Psoas muscle (tissue), 8 donors: ENCODE results near the gene ZCCHC10. TPM values are rescaled to one million over a fixed set of nuclear protein-coding genes. Genes with fewer than 3 reads are reported as not detected.

ENCODE experiments used
- ATAC-seq, 4 donors: fragments of 200-7000 bp; cut with Tn5 transposase; one replicate each; pipeline ENCODE4 v1.9.1; 2020; ENCODE audit warnings: moderate library complexity in 3 of 4, mild to moderate bottlenecking in 2 of 4
- DNase-seq, 2 donors: peaks; one replicate each; pipeline ENCODE4 v3.0.0-alpha.2; 2020
- H3K27ac ChIP-seq: fragments of 200-600 bp; one replicate; pipeline ENCODE4 v1.8.0; 2022
- H3K27me3 ChIP-seq, 3 donors: fragments of 200-600 bp in 1 of 3; one replicate each; pipeline versions ENCODE4 v1.6.1 to v1.8.0; 2013 to 2022; ENCODE audit warnings: low read length in 2 of 3, mild to moderate bottlenecking in 2 of 3, moderate library complexity in 1 of 3; ENCODE audit not compliant: insufficient read depth in 3 of 3
- H3K36me3 ChIP-seq, 2 donors: fragments of 200-600 bp in 1 of 2; one replicate each; pipeline versions ENCODE4 v1.6.1 to v1.8.0; 2013 to 2022; ENCODE audit warnings: low read depth in 1 of 2, mild to moderate bottlenecking in 1 of 2, moderate library complexity in 1 of 2; ENCODE audit not compliant: insufficient read depth in 1 of 2
- H3K4me1 ChIP-seq: fragments of 200-600 bp; one replicate; pipeline ENCODE4 v1.8.0; 2022
- H3K4me3 ChIP-seq: fragments of 200-600 bp; one replicate; pipeline ENCODE4 v1.8.0; 2022; ENCODE audit warnings: mild to moderate bottlenecking
- H3K9me3 ChIP-seq: fragments of 200-600 bp; one replicate; pipeline ENCODE4 v1.8.0; 2022
- CTCF ChIP-seq: fragments of 200-600 bp; IDR thresholded peaks from one replicate; pipeline ENCODE4 v1.8.0; 2022; ENCODE audit warnings: antibody characterized with exemption
- WGBS, 3 donors: extraction: QIAGEN DNeasy Blood & Tissue Kit; methylation state at CpG; one replicate each; pipeline versions ENCODE4 v1.1.6 to v1.1.7; 2013; 5-methylcytosine and 5-hydroxymethylcytosine counted together
- intact Hi-C, 2 donors: fragments of 100-400 bp; cut with DNase I; formaldehyde crosslinking; loops; one replicate each; pipeline versions ENCODE4 v1.11.0 to v1.14.2; 2022
- polyA plus RNA-seq, 3 donors: library from polyadenylated mRNA; stranded (reverse); fragments of 200-250 nt; gene quantifications; one replicate each; pipeline ENCODE4 v1.2.3, GENCODE V29; 2013
- total RNA-seq, 4 donors: library from RNA; stranded (reverse); fragmentation: NEBNext Ultra II Directional in 2 of 4; extraction: Animal tissue kit (Norgen Biotek cat#: 25700) in 2 of 4; gene quantifications; one replicate each; pipeline versions ENCODE4 v1.2.1 to v1.2.4, GENCODE V29; 2021 to 2023
- donor health status: healthy with polysubstance abuse.
- donor health status: DM: no; HTN: no; CAD: no; lungs with moderate emphysema.
- donor health status: Bipolar disorder and iron deficiency.
- donor health status: healthy.
- donor health status: DM: yes; HTN: yes; CAD: no.
- donor health status: DM: no; HTN: no; CAD: no.
- donor health status: DM: no; HTN: no; CAD: no.
- donor health status: DM: yes; HTN: yes; CAD: no.

The ZCCHC10 gene
- total and polyA plus RNA-seq, 7 donors = 13.6 to 32.5 (median 19.8) TPM

GRCh38 chr5:133034064-133034463, 7.7 kb upstream of the ZCCHC10 start:
- intact Hi-C loops = no loop called here
- Histone ChIP-seq H3K4me1 (no peaks in the 10 kb centered on the region), H3K27me3 (no peaks in the 10 kb centered on the region), H3K4me3 (no peak overlapping the region), H3K36me3 (no peaks in the 10 kb centered on the region), H3K9me3 (no peaks in the 10 kb centered on the region), H3K27ac (no peak overlapping the region)
- no peak for TF ChIP-seq CTCF
- ATAC-seq = no peak
- no peak for DNase-seq
- 85 to 87% (median 87%) methylated on average over 11 of the region's 11 CpGs for WGBS, 3 donors

GRCh38 chr5:133032852-133033742, 6.7 kb upstream of the ZCCHC10 start:
- Histone ChIP-seq H3K27ac (no peak overlapping the region), H3K36me3 (no peaks in the 10 kb centered on the region), H3K4me3 (no peak overlapping the region), H3K27me3 (no peaks in the 10 kb centered on the region), H3K9me3 (no peaks in the 10 kb centered on the region), H3K4me1 (no peaks in the 10 kb centered on the region)
- ATAC-seq (no peak), DNase-seq (no peak)
- intact Hi-C loops = no loop called here
- TF ChIP-seq CTCF = no peak
- 62 to 74% (median 63%) methylated on average over 6 of the region's 6 CpGs for WGBS, 3 donors

- no peak for TF ChIP-seq CTCF
- DNase-seq = no peak
- intact Hi-C loops = no loop called here
Measured at GRCh38 chr5:133030343-133031005, 4.1 kb upstream of the ZCCHC10 start.

GRCh38 chr5:133029416-133029815, 3.1 kb upstream of the ZCCHC10 start:
- no peaks in the 10 kb centered on the region for H3K9me3 ChIP-seq
- DNase-seq (no peak), ATAC-seq (no peak)
- peaks cover 16% of the 10 kb centered on the region for H3K4me1 ChIP-seq
- H3K27ac ChIP-seq = no peak overlapping the region
- no peaks in the 10 kb centered on the region for H3K36me3 ChIP-seq
- no peak overlapping the region for H3K4me3 ChIP-seq
- intact Hi-C loops = loop anchor here in 1 of 2 donors (10.0 kb wide), 1 partner anchor 65 kb away; the partner anchor contains the start of gene AFF4
- TF ChIP-seq CTCF = no peak
- WGBS, 3 donors = 98 to 100% (median 100%) methylated on average over 1 of the region's 1 CpG
- H3K27me3 ChIP-seq = no peaks in the 10 kb centered on the region

More at GRCh38 chr5:133030343-133031005, 4.1 kb upstream of the ZCCHC10 start:
- Histone ChIP-seq H3K27ac (no peak overlapping the region), H3K4me3 (no peak overlapping the region), H3K36me3 (no peaks in the 10 kb centered on the region), H3K27me3 (no peaks in the 10 kb centered on the region), H3K9me3 (no peaks in the 10 kb centered on the region), H3K4me1 (peaks cover 5% of the 10 kb centered on the region)
- WGBS, 3 donors = 77 to 83% (median 79%) methylated on average over 2 of the region's 2 CpGs
- no peak for ATAC-seq
